K562 (cell line): ENCODE data around the gene NEURL1.

Experiments used
- ZFP1 ChIP-seq: fragments of 450-650 bp; formaldehyde crosslinking; IDR thresholded peaks from 2 replicates; pipeline ENCODE4 v1.4.0; 2020; ENCODE audit warnings: mild to moderate bottlenecking, mixed read lengths
- ZNF175 ChIP-seq: fragments of 200-800 bp; sonication (Bioruptor generic); IDR thresholded peaks from 2 replicates; pipeline ENCODE4 v1.6.1; 2016; ENCODE audit warnings: low read depth, mild to moderate bottlenecking, missing genetic modification characterization, missing compliant biosample characterization

GRCh38 chr10:103641326-103641725 lies 147.8 kb downstream of the NEURL1 start:
- TF ChIP-seq ZNF175 (CRISPR knock-in tag) (no peak), ZFP1 (CRISPR knock-in tag) (no peak)
